Esophagus squamous epithelium (tissue), 4 donors: ENCODE data around the gene ZNF70.

Source experiments
- CTCF ChIP-seq, 6 experiments: fragments of 450-650 bp in 4 of 6; fragments of 200-600 bp in 2 of 6; sonication (generic) in 2 of 6; IDR thresholded peaks; one replicate each; pipeline ENCODE4 v1.5.1; 2016 to 2019; ENCODE audit warnings: antibody characterized with exemption in 6 of 6, mild to moderate bottlenecking in 4 of 6, moderate library complexity in 4 of 6
- POLR2A ChIP-seq, 4 donors: fragments of 450-650 bp; IDR thresholded peaks; one replicate each; pipeline ENCODE4 v1.6.1; 2017; ENCODE audit warnings: antibody characterized with exemption in 4 of 4, mild to moderate bottlenecking in 4 of 4, moderate library complexity in 3 of 4

- TF ChIP-seq CTCF (IDR thresholded peaks at IDR 0.05) (no peak), POLR2A (IDR thresholded peaks at IDR 0.05) (no peak)
Measured at GRCh38 chr22:23781511-23782183, 30.7 kb upstream of the ZNF70 start.
